DOHH2 (cell line): ENCODE data around the gene CCDC78.

ENCODE experiments used
- EZH2phosphoT487 ChIP-seq: fragments of 200-600 bp; sonication (generic); IDR thresholded peaks from 2 replicates; pipeline ENCODE4 v1.6.1; 2017; ENCODE audit warnings: borderline replicate concordance, mild to moderate bottlenecking, antibody characterized with exemption, low read length, moderate library complexity, mixed read lengths
- TF ChIP-seq, protein P1 (sequence below): fragments of 200-600 bp; sonication (generic); IDR thresholded peaks from one replicate; pipeline ENCODE4 v1.5.1; 2014; ENCODE audit warnings: antibody characterized with exemption, mild to moderate bottlenecking, low read depth, low read length; ENCODE audit not compliant: poor library complexity, severe bottlenecking

DNA sequence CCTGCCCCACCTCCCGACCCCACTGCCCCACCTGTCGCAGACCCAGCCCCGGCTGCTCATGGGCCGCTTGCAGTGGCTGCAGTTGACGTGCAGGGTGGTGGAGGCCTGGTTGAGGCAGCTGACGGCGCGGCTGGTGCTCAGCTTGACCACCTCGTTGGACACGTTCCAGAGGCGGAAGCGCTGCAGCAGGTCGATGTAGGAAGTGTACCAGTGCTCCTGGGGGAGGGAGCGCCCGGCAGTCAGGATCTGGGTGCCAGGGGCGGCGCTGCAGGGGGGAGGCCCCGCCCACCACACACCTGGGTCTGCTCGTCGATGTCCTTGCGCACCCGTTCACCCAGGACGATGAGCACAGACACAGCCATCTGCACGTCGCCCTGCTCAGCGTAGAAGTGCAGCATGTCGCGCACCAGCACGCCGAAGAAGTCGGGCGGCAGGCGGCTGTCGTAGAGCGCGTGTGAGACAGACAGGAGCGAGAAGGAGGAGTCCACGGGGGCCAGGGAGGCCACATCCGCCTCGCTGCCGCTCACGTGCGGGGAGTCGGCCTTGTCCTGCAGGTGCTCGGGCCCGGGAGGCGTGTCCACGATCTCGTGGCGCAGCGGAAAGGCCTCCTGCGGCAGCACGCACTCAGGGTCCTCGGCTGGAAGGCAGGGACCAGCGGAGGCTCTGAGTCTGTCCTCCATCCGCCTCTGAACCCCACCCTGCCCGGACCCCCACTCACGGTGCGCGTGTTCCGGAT, 41.1 kb downstream of the CCDC78 start:
- TF ChIP-seq, protein P1, sequence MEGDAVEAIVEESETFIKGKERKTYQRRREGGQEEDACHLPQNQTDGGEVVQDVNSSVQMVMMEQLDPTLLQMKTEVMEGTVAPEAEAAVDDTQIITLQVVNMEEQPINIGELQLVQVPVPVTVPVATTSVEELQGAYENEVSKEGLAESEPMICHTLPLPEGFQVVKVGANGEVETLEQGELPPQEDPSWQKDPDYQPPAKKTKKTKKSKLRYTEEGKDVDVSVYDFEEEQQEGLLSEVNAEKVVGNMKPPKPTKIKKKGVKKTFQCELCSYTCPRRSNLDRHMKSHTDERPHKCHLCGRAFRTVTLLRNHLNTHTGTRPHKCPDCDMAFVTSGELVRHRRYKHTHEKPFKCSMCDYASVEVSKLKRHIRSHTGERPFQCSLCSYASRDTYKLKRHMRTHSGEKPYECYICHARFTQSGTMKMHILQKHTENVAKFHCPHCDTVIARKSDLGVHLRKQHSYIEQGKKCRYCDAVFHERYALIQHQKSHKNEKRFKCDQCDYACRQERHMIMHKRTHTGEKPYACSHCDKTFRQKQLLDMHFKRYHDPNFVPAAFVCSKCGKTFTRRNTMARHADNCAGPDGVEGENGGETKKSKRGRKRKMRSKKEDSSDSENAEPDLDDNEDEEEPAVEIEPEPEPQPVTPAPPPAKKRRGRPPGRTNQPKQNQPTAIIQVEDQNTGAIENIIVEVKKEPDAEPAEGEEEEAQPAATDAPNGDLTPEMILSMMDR: no peak
- no peak for TF ChIP-seq EZH2phosphoT487
